Esophagus muscularis mucosa (tissue), 4 donors: ENCODE measurements around the gene RTN4. TPM values are rescaled to one million over a fixed set of nuclear protein-coding genes. Genes with fewer than 3 reads are reported as not detected.

Experiments used
- DNase-seq: peaks from one replicate; pipeline ENCODE4 v3.0.0-alpha.2; 2017; ENCODE audit errors: extremely low spot score
- H3K27ac ChIP-seq, 4 donors: fragments of 200-600 bp; sonication (generic); replicated peaks in 1 of 4; 1 replicate in 3 of 4; 2 replicates in 1 of 4; pipeline ENCODE4 v1.5.1; 2016 to 2019; ENCODE audit warnings: mild to moderate bottlenecking in 1 of 4
- H3K27me3 ChIP-seq, 4 donors: fragments of 200-600 bp; sonication (generic); one replicate each; pipeline versions ENCODE4 v1.5.1 to v1.6.0; 2016 to 2019
- H3K36me3 ChIP-seq, 4 donors: fragments of 200-600 bp; sonication (generic); one replicate each; pipeline ENCODE4 v1.5.1; 2016 to 2019
- H3K4me1 ChIP-seq, 4 donors: fragments of 200-600 bp; sonication (generic); one replicate each; pipeline ENCODE4 v1.5.1; 2016 to 2019
- H3K4me3 ChIP-seq, 4 donors: fragments of 200-600 bp; sonication (generic); 1 replicate in 2 of 4; 2 replicates in 2 of 4; pipeline ENCODE4 v1.5.1; 2016 to 2019; ENCODE audit warnings: mild to moderate bottlenecking in 4 of 4, moderate library complexity in 1 of 4
- H3K9me3 ChIP-seq, 4 donors: fragments of 200-600 bp; sonication (generic); 1 replicate in 3 of 4; 2 replicates in 1 of 4; pipeline ENCODE4 v1.5.1; 2016 to 2019
- EP300 ChIP-seq: sonication (generic); formaldehyde crosslinking; IDR thresholded peaks from one replicate; pipeline ENCODE4 v1.6.1; 2017; ENCODE audit warnings: antibody characterized with exemption
- POLR2A ChIP-seq: fragments of 450-650 bp; IDR thresholded peaks from one replicate; pipeline ENCODE4 v1.6.1; 2017; ENCODE audit warnings: antibody characterized with exemption, moderate library complexity, mild to moderate bottlenecking, low read depth
- POLR2AphosphoS5 ChIP-seq, 2 donors: sonication (generic); formaldehyde crosslinking; IDR thresholded peaks; one replicate each; pipeline ENCODE4 v1.6.1; 2017; ENCODE audit warnings: antibody characterized with exemption in 2 of 2
- WGBS: methylation state at CpG from one replicate; pipeline ENCODE4 v1.1.5; 2018; 5-methylcytosine and 5-hydroxymethylcytosine counted together
- intact Hi-C: fragments of 100-400 bp; cut with DNase I; formaldehyde crosslinking; loops from one replicate; pipeline ENCODE4 v1.15.1; 2023
- total RNA-seq, 4 donors: library from RNA; depleted of rRNA; stranded (reverse); fragments of >200 nt; gene quantifications; one replicate each; pipeline versions ENCODE4 v1.1.0 to v1.2.1, GENCODE V29; 2016
- TF ChIP-seq, protein P1 (sequence below), 3 experiments: fragments of 200-600 bp in 2 of 3; fragments of 450-650 bp in 1 of 3; sonication (generic) in 2 of 3; IDR thresholded peaks; one replicate each; pipeline ENCODE4 v1.5.1; 2017 to 2019; ENCODE audit warnings: antibody characterized with exemption in 3 of 3, mild to moderate bottlenecking in 2 of 3, moderate library complexity in 1 of 3

Gene RTN4
- total RNA-seq, 4 donors from 2014 or later = 214 to 272 (median 251) TPM

- intact Hi-C loops = no loop called here
- H3K4me3 ChIP-seq = no peak overlapping the region
- no peaks in the 10 kb centered on the region for H3K4me1 ChIP-seq
- no peaks in the 10 kb centered on the region for H3K27me3 ChIP-seq
- peaks cover 0 to 7% (median 0%) of the 10 kb centered on the region in 4 donors for H3K36me3 ChIP-seq
- no peak for TF ChIP-seq EP300
- TF ChIP-seq POLR2A = no peak
- no peak for TF ChIP-seq POLR2AphosphoS5 (IDR thresholded peaks at IDR 0.05)
- TF ChIP-seq, protein P1, sequence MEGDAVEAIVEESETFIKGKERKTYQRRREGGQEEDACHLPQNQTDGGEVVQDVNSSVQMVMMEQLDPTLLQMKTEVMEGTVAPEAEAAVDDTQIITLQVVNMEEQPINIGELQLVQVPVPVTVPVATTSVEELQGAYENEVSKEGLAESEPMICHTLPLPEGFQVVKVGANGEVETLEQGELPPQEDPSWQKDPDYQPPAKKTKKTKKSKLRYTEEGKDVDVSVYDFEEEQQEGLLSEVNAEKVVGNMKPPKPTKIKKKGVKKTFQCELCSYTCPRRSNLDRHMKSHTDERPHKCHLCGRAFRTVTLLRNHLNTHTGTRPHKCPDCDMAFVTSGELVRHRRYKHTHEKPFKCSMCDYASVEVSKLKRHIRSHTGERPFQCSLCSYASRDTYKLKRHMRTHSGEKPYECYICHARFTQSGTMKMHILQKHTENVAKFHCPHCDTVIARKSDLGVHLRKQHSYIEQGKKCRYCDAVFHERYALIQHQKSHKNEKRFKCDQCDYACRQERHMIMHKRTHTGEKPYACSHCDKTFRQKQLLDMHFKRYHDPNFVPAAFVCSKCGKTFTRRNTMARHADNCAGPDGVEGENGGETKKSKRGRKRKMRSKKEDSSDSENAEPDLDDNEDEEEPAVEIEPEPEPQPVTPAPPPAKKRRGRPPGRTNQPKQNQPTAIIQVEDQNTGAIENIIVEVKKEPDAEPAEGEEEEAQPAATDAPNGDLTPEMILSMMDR (IDR thresholded peaks at IDR 0.05) = no peak
- WGBS = 95% methylated on average over 1 of the region's 1 CpG
- no peak for DNase-seq
- H3K27ac ChIP-seq = no peak overlapping the region
- H3K9me3 ChIP-seq = no peaks in the 10 kb centered on the region
Measured at GRCh38 chr2:55062754-55063153, 12.5 kb upstream of the RTN4 start.

- no peak for DNase-seq
- intact Hi-C loops = no loop called here
- TF ChIP-seq POLR2AphosphoS5 (IDR thresholded peaks at IDR 0.05) = no peak
- TF ChIP-seq POLR2A = no peak
- TF ChIP-seq, protein P1 (IDR thresholded peaks at IDR 0.05) = no peak
- no peak for TF ChIP-seq EP300
- Histone ChIP-seq H3K27ac (no peak overlapping the region), H3K36me3 (peaks cover 0 to 7% (median 0%) of the 10 kb centered on the region in 4 donors), H3K4me1 (no peaks in the 10 kb centered on the region), H3K9me3 (no peaks in the 10 kb centered on the region), H3K27me3 (no peaks in the 10 kb centered on the region), H3K4me3 (no peak overlapping the region)
- whole genome bisulfite sequencing = 92% methylated on average over 25 of the region's 25 CpGs
Measured at GRCh38 chr2:55061523-55062344, 11.5 kb upstream of the RTN4 start.

DNA sequence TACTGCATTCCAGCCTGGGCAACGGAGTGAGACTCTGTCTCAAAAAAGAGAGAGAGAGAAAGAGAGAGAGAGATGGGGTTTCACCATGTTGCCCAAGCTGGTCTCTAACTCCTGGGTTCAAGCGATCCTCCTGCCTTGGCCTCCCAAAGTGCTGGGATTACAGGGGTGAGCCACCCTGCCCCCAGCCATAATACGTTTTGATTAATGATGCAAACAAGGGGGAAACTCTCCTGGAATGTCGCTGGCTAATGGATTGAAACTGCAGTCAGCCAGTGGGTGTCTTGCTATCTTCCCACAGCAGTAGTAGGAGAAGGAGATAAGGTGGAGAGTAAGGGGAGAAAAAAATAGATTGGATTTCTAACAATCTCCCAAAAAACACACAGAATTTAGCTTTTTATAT lies 9.5 kb upstream of the RTN4 start:
- Histone ChIP-seq H3K27me3 (no peaks in the 10 kb centered on the region), H3K27ac (no peak overlapping the region), H3K36me3 (peaks cover 0 to 7% (median 0%) of the 10 kb centered on the region in 4 donors), H3K4me3 (no peak overlapping the region), H3K9me3 (no peaks in the 10 kb centered on the region), H3K4me1 (no peaks in the 10 kb centered on the region)
- no peak for TF ChIP-seq POLR2A
- TF ChIP-seq, protein P1 (IDR thresholded peaks at IDR 0.05) = no peak
- TF ChIP-seq POLR2AphosphoS5 (IDR thresholded peaks at IDR 0.05) = no peak
- TF ChIP-seq EP300 = no peak
- intact Hi-C loops = no loop called here
- WGBS = 81% methylated on average over 4 of the region's 4 CpGs
- no peak for DNase-seq

- Histone ChIP-seq H3K27me3 (no peaks in the 10 kb centered on the region), H3K9me3 (no peaks in the 10 kb centered on the region), H3K4me3 (no peak overlapping the region), H3K27ac (no peak overlapping the region), H3K4me1 (peaks cover 0 to 5% (median 3%) of the 10 kb centered on the region in 4 donors), H3K36me3 (peaks cover 0 to 7% (median 0%) of the 10 kb centered on the region in 4 donors)
- 100% methylated on average over 3 of the region's 3 CpGs for WGBS
- DNase-seq = no peak
- intact Hi-C loops = no loop called here
- TF ChIP-seq POLR2A = no peak
- TF ChIP-seq, protein P1 (IDR thresholded peaks at IDR 0.05) = no peak
- TF ChIP-seq POLR2AphosphoS5 (IDR thresholded peaks at IDR 0.05) = no peak
- TF ChIP-seq EP300 = no peak
Measured at GRCh38 chr2:55057474-55057873, 7.2 kb upstream of the RTN4 start.
